Measurements from ENCODE around the gene KIF20B.
"Not testable (repeated sequence)": the region's sequence is repeated elsewhere in the genome, so short reads cannot be mapped to it uniquely, and the experiment has no call there.

The KIF20B gene

GRCh38 chr10:89692416-89692815, 9.0 kb upstream of the KIF20B start:
- DNase-seq (ENCODE audit: low read depth), result no peak

GRCh38 chr10:89693176-89693575, 8.2 kb upstream of the KIF20B start:
- DNase-seq (ENCODE audit: low read depth), result no peak

- no peak for DNase-seq (ENCODE audit: low read depth)
Observed at GRCh38 chr10:89695307-89695706, 6.1 kb upstream of the KIF20B start.

GRCh38 chr10:89697946-89698345, 3.4 kb upstream of the KIF20B start:
- DNase-seq (ENCODE audit: low read depth), result no peak

GRCh38 chr10:89699581-89700064, 1.8 kb upstream of the KIF20B start:
- DNase-seq (ENCODE audit: low read depth), result no peak

- no peak for DNase-seq (ENCODE audit: low read depth)
Observed at GRCh38 chr10:89700923-89701241, 508 bp upstream of the KIF20B start.

GRCh38 chr10:89702121-89702480, 711 bp downstream of the KIF20B start:
- peak; percentile 12 for DNase-seq (ENCODE audit: low read depth)

GRCh38 chr10:89705466-89705865, 4.1 kb downstream of the KIF20B start:
- DNase-seq (ENCODE audit: low read depth), result no peak

GRCh38 chr10:89706011-89706410, 4.6 kb downstream of the KIF20B start:
- peak; percentile 45 for DNase-seq (ENCODE audit: low read depth)

- no peak for DNase-seq (ENCODE audit: low read depth)
Observed at GRCh38 chr10:89707372-89707771, 6.0 kb downstream of the KIF20B start.

- DNase-seq (ENCODE audit: low read depth), result peak; percentile 31
Observed at GRCh38 chr10:89710753-89711152, 9.4 kb downstream of the KIF20B start.

GRCh38 chr10:89734616-89735015, 33.2 kb downstream of the KIF20B start:
- DNase-seq (ENCODE audit: low read depth), result no peak

GRCh38 chr10:89738551-89739209, 37.3 kb downstream of the KIF20B start:
- peak; percentile 26 for DNase-seq (ENCODE audit: low read depth)

- DNase-seq (ENCODE audit: low read depth), result no peak
Observed at GRCh38 chr10:89741126-89741762, 39.9 kb downstream of the KIF20B start.

- peak; percentile 60 for DNase-seq (ENCODE audit: low read depth)
Observed at GRCh38 chr10:89744026-89744425, 42.6 kb downstream of the KIF20B start.

GRCh38 chr10:89745903-89746302, 44.5 kb downstream of the KIF20B start:
- no peak for DNase-seq (ENCODE audit: low read depth)

GRCh38 chr10:89750441-89750840, 49.1 kb downstream of the KIF20B start:
- DNase-seq (ENCODE audit: low read depth), result no peak

GRCh38 chr10:89755374-89755773, 54.0 kb downstream of the KIF20B start:
- no peak for DNase-seq (ENCODE audit: low read depth)

GRCh38 chr10:89759531-89759930, 58.1 kb downstream of the KIF20B start:
- DNase-seq (ENCODE audit: low read depth), result no peak

- DNase-seq (ENCODE audit: low read depth), result not testable (repeated sequence)
Observed at GRCh38 chr10:89763671-89764070, 62.3 kb downstream of the KIF20B start.

GRCh38 chr10:89771684-89772083, 70.3 kb downstream of the KIF20B start:
- no peak for DNase-seq (ENCODE audit: low read depth)

- DNase-seq (ENCODE audit: low read depth), result peak; percentile 47
Observed at GRCh38 chr10:89773081-89773480, 71.7 kb downstream of the KIF20B start.

- no peak for DNase-seq (ENCODE audit: low read depth)
Observed at GRCh38 chr10:89776665-89777064, 75.3 kb downstream of the KIF20B start.

GRCh38 chr10:89782470-89782869, 81.1 kb downstream of the KIF20B start:
- DNase-seq (ENCODE audit: low read depth), result no peak
